ENCODE results near the gene GAREM2.
"Not testable (repeated sequence)": the region's sequence is repeated elsewhere in the genome, so short reads cannot be mapped to it uniquely, and the experiment has no call there.

GAREM2 gene

GRCh38 chr2:26172871-26173775 lies at the start of gene GAREM2:
GAREM2 (plus strand) TSS chr2:26173088; CDS start chr2:26173221, 133 bp downstream.
- no peak for DNase-seq

GRCh38 chr2:26123426-26123825 lies 49.5 kb upstream of the GAREM2 start:
- DNase-seq, result no peak

- no peak for DNase-seq
Observed at GRCh38 chr2:26126074-26126473, 46.8 kb upstream of the GAREM2 start.

GRCh38 chr2:26128176-26128575 lies 44.7 kb upstream of the GAREM2 start:
- no peak for DNase-seq

- DNase-seq, result no peak
Observed at GRCh38 chr2:26130763-26131162, 42.1 kb upstream of the GAREM2 start.

- DNase-seq, result no peak
Observed at GRCh38 chr2:26136451-26136850, 36.4 kb upstream of the GAREM2 start.

GRCh38 chr2:26139269-26140183 lies 33.4 kb upstream of the GAREM2 start:
- no peak for DNase-seq

GRCh38 chr2:26141145-26141769 lies 31.6 kb upstream of the GAREM2 start:
- no peak for DNase-seq

- DNase-seq, result no peak
Observed at GRCh38 chr2:26144031-26144430, 28.9 kb upstream of the GAREM2 start.

- DNase-seq, result peak; percentile 66
Observed at GRCh38 chr2:26144953-26145680, 27.8 kb upstream of the GAREM2 start.

GRCh38 chr2:26148501-26148900 lies 24.4 kb upstream of the GAREM2 start:
- no peak for DNase-seq

GRCh38 chr2:26150243-26150642 lies 22.6 kb upstream of the GAREM2 start:
- DNase-seq, result no peak

- no peak for DNase-seq
Observed at GRCh38 chr2:26157580-26157979, 15.3 kb upstream of the GAREM2 start.

GRCh38 chr2:26161926-26162325 lies 11.0 kb upstream of the GAREM2 start:
- no peak for DNase-seq

- DNase-seq, result no peak
Observed at GRCh38 chr2:26162963-26163362, 9.9 kb upstream of the GAREM2 start.

- no peak for DNase-seq
Observed at GRCh38 chr2:26164231-26164630, 8.7 kb upstream of the GAREM2 start.

- no peak for DNase-seq
Observed at GRCh38 chr2:26164641-26165211, 8.2 kb upstream of the GAREM2 start.

- no peak for DNase-seq
Observed at GRCh38 chr2:26165403-26165802, 7.5 kb upstream of the GAREM2 start.

GRCh38 chr2:26166541-26166940 lies 6.3 kb upstream of the GAREM2 start:
- DNase-seq, result not testable (repeated sequence)

- no peak for DNase-seq
Observed at GRCh38 chr2:26168785-26169184, 4.1 kb upstream of the GAREM2 start.

GRCh38 chr2:26169226-26169625 lies 3.7 kb upstream of the GAREM2 start:
- DNase-seq, result no peak
